RWPE2 (cell line): Measurements from ENCODE around the gene ALG12.
A peak's percentile ranks its signal among the peaks of the same experiment; 100 is the strongest.
"Not testable (repeated sequence)": the region's sequence is repeated elsewhere in the genome, so short reads cannot be mapped to it uniquely, and the experiment has no call there.

ENCODE experiments used
- ATAC-seq: fragments of 200-7000 bp; cut with Tn5 transposase; 3 replicates; pipeline ENCODE4 v1.9.1; 2021; ENCODE audit warnings: low read depth
- DNase-seq: peaks from one replicate; pipeline ENCODE4 v3.0.0-alpha.2; 2020; ENCODE audit warnings: low spot score
- H3K27ac ChIP-seq: fragments of 450-650 bp; 2 replicates; pipeline ENCODE4 v1.5.1; 2017; ENCODE audit warnings: mild to moderate bottlenecking; ENCODE audit not compliant: poor library complexity, severe bottlenecking
- H3K27me3 ChIP-seq: fragments of 250-450 bp; sonication (Bioruptor Pico); 2 replicates; pipeline ENCODE4 v1.5.1; 2021; ENCODE audit warnings: mild to moderate bottlenecking, moderate library complexity; ENCODE audit not compliant: insufficient read depth, poor library complexity, severe bottlenecking
- H3K36me3 ChIP-seq: fragments of 250-450 bp; sonication (Bioruptor Pico); 2 replicates; pipeline ENCODE4 v1.5.1; 2020; ENCODE audit warnings: low read depth, mild to moderate bottlenecking, moderate library complexity
- H3K4me1 ChIP-seq: fragments of 250-450 bp; sonication (Bioruptor Pico); 2 replicates; pipeline ENCODE4 v1.5.1; 2021; ENCODE audit warnings: mild to moderate bottlenecking, moderate library complexity; ENCODE audit not compliant: insufficient read depth, poor library complexity, severe bottlenecking
- H3K4me3 ChIP-seq: fragments of 250-450 bp; sonication (Bioruptor Pico); 2 replicates; pipeline ENCODE4 v1.5.1; 2021; ENCODE audit warnings: mild to moderate bottlenecking, moderate library complexity; ENCODE audit not compliant: severe bottlenecking
- H3K9me3 ChIP-seq: fragments of 250-450 bp; sonication (Bioruptor Pico); 2 replicates; pipeline ENCODE4 v1.5.1; 2021; ENCODE audit warnings: mild to moderate bottlenecking, moderate library complexity; ENCODE audit not compliant: severe bottlenecking
- TF ChIP-seq, protein P1 (sequence below): fragments of 450-650 bp; IDR thresholded peaks from one replicate; pipeline ENCODE4 v1.5.1; 2017; ENCODE audit warnings: mild to moderate bottlenecking, moderate library complexity; ENCODE audit not compliant: poor library complexity, severe bottlenecking

The ALG12 gene

DNA sequence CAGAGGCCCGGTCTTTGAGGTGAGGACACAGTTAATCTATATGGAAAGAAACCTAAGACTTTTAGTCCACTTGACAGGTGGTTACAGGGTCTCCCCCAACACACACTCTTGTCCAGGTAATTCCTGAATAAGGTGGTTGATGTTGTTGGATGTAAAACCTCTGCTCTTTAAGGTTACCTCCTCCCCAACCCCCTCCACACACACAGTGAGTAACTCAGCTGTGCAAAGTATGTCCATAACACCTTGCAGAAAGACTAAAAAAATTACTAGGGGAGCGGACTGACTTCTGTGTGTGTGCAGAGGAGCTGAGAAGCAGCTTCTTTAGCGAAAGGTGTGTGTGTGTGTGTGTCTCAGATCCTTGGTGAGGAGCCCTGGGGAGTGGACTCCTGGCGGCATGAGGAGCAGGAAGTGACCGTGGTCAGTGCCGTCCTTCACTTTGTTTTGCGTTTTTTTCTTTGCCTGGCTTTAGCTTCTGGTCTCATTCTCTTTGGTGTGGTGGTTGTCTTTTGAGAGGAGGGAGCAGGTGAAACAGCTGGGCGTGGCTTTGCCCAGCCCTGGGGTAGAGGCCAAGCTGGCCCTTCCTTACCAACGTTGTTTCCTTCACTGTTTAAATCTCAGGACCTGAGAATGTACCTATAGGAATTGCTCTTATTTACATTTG lies 62.9 kb downstream of the ALG12 start:
- Histone ChIP-seq H3K27ac (no peak overlapping the region), H3K9me3 (no peaks in the 10 kb centered on the region)

DNA sequence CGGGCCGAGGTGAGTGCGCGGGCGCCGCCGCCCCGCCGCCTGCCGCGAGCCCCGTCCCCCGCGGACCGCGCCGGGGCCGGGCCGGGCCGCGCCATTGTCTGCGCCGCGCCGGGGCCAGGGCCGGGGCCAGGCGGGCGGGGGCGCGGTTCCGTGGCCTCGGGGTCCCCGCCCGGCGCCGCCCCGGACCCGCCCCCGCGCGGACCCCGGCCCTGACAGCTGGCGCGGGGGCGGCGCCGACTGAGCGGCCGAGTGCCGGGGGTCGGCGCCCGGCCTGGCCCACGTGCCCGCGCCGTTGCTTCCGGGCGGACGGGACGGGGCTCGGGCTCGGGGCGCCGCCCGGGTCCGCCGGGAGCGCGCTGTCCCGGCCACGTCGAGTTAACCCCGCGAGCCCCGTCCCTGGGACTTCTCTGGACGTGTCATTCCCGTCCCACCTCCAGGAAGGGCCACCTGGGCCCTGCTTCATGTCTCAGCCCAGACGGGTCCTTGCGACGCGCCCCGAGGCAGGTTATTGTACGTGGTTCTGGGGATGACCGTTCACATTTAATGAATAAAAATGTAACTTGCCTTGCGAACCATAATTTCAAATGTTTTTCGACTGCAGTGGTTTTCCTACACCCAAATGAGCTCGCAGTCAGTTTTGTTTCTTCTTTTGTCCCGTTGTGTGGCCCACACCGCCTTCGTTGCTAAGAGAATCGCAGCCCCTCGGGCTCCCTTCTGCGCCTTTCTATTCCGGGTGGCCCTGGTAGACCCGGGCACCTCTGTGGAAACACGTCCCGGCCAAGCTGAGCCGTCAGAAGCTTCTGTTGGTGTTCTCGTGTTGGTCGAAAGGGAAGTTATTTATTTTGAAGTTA lies 64.0 kb downstream of the ALG12 start:
- H3K27me3 ChIP-seq: peaks cover 16% of the 10 kb centered on the region
- DNase-seq: no peak
- H3K4me1 ChIP-seq: no peaks in the 10 kb centered on the region
- TF ChIP-seq, protein P1, sequence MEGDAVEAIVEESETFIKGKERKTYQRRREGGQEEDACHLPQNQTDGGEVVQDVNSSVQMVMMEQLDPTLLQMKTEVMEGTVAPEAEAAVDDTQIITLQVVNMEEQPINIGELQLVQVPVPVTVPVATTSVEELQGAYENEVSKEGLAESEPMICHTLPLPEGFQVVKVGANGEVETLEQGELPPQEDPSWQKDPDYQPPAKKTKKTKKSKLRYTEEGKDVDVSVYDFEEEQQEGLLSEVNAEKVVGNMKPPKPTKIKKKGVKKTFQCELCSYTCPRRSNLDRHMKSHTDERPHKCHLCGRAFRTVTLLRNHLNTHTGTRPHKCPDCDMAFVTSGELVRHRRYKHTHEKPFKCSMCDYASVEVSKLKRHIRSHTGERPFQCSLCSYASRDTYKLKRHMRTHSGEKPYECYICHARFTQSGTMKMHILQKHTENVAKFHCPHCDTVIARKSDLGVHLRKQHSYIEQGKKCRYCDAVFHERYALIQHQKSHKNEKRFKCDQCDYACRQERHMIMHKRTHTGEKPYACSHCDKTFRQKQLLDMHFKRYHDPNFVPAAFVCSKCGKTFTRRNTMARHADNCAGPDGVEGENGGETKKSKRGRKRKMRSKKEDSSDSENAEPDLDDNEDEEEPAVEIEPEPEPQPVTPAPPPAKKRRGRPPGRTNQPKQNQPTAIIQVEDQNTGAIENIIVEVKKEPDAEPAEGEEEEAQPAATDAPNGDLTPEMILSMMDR: no peak
- ATAC-seq: 0 out of 3 replicates have a peak, but pooled peaks have one; percentile 4
- H3K36me3 ChIP-seq: no peaks in the 10 kb centered on the region
- no peaks in the 10 kb centered on the region for H3K9me3 ChIP-seq
- H3K27ac ChIP-seq: peak overlapping the region; percentile 48
- peak overlapping the region; percentile 86 for H3K4me3 ChIP-seq

More for the DNA sequence above, 62.9 kb downstream of the ALG12 start:
- H3K4me3 ChIP-seq: peak overlapping the region; percentile 86
- H3K36me3 ChIP-seq: no peaks in the 10 kb centered on the region
- ATAC-seq: no peak; the same call in 2 of the 3 replicates
- TF ChIP-seq, protein P1: no peak
- no peak for DNase-seq
- H3K27me3 ChIP-seq: peaks cover 4% of the 10 kb centered on the region
- H3K4me1 ChIP-seq: no peaks in the 10 kb centered on the region

DNA sequence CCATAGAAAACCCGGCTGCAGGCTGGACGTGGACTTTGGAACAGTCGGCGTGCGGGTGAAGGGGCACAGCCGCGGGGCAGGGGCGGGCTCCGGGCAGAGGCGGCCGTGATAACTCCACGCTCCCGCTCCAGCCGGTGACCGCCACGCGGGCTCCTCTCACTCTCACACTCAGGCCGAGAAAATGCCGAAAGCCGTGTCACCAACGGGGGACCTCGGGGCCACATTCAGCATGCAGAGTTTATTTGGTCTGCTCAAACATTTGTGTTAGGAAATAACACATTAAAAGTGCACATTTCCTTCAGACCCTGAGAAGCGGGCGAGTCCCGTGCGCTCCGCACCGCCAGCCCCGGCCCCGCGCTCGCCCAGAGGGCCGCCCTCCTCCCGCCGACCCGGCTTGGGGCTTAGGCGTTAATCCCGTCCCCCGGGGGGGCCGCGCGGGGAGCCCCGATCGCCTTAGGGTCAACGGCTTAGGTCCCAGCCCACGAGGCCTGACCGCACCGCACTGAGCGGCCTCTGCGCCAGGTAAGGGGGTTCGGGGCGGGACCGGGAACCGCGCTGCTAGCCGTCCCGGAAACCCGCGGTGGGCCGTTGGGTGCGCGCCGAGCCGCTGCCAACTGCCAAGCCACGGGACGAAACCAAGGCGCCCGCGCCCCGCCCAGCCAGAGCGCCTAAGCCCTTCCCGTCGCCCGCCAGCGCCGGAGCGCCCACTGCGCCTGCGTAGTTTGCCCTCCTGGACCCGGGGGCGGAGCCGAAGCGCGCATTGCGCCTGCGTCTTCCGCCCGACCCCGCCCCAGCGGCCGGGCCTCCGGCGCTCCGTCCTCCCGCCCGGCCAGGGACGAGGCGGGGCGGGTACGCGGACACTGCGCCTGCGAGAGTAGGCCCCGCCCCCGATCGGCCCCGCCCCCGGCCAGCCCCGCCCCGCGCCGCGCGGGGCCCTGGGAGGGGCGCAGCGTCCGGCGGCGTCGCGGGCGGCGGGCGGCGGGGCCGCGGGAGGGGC lies 65.0 kb downstream of the ALG12 start, which contains the start of gene ZBED4:
TSS of gene ZBED4 (plus strand) at position 947 of the 997 bp plus-strand sequence. CDS start 29,819 bp downstream, outside the sequence.
- Histone ChIP-seq H3K4me1 (no peaks in the 10 kb centered on the region), H3K27me3 (peaks cover 26% of the 10 kb centered on the region), H3K27ac (peak within 1 kb of the TSS; percentile 50), H3K36me3 (no peaks in the 10 kb centered on the region), H3K9me3 (no peaks in the 10 kb centered on the region), H3K4me3 (peak within 1 kb of the TSS; percentile 86)
- ATAC-seq (peak; percentile 77), DNase-seq (peak; percentile 94)
- TF ChIP-seq, protein P1: no peak

DNA sequence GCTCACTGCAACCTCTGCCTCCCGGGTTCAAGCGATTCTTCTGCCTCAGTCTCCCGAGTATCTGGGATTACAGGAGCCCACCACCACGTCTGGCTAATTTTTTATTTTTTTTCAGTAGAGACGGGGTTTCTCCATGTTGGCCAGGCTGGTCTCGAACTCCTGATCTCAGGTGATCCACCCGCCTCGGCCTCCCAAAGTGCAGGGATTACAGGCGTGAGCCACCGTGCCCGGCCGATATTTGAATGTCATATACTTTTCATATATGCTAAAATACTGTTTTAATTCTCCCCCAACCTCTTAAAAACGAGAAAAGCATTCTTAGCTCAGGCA lies 65.7 kb downstream of the ALG12 start:
- H3K9me3 ChIP-seq, ATAC-seq, H3K4me1 ChIP-seq, H3K36me3 ChIP-seq, DNase-seq: not testable (repeated sequence)
- Histone ChIP-seq H3K27me3 (peaks cover 33% of the 10 kb centered on the region), H3K4me3 (peak overlapping the region; percentile 86), H3K27ac (peak overlapping the region; percentile 50)
